Body of pancreas (tissue), 4 donors: ENCODE data around the gene NRG3. TPM values are rescaled to one million over a fixed set of nuclear protein-coding genes. Genes with fewer than 3 reads are reported as not detected.

Source experiments
- ATAC-seq: fragments of 150-250 bp; one replicate; pipeline ENCODE4 v1.9.1; 2016
- DNase-seq, 4 donors: peaks; one replicate each; pipeline ENCODE4 v3.0.0-alpha.2; 2019
- H3K27ac ChIP-seq, 4 donors: fragments of 200-600 bp; sonication (generic); 1 replicate in 3 of 4; 2 replicates in 1 of 4; pipeline versions ENCODE4 v1.5.1 to v1.6.1; 2016 to 2019; ENCODE audit warnings: mild to moderate bottlenecking in 1 of 4, mixed read lengths in 1 of 4, moderate library complexity in 1 of 4
- H3K27me3 ChIP-seq, 2 donors: fragments of 200-600 bp; sonication (generic); one replicate each; pipeline ENCODE4 v1.6.0; 2016; ENCODE audit warnings: mild to moderate bottlenecking in 1 of 2
- H3K36me3 ChIP-seq, 2 donors: fragments of 200-600 bp; sonication (generic); replicated peaks in 1 of 2; 2 replicates each; pipeline ENCODE4 v1.5.1; 2016; ENCODE audit warnings: low read depth in 2 of 2; ENCODE audit not compliant: insufficient read depth in 1 of 2
- H3K4me1 ChIP-seq: fragments of 200-600 bp; sonication (generic); one replicate; pipeline ENCODE4 v1.6.0; 2016
- H3K4me3 ChIP-seq, 2 donors: fragments of 200-600 bp; sonication (generic); 1 replicate in 1 of 2; 2 replicates in 1 of 2; pipeline ENCODE4 v1.5.1; 2016 to 2019
- H3K9me3 ChIP-seq, 3 donors: fragments of 200-600 bp; sonication (generic); 1 replicate in 2 of 3; 2 replicates in 1 of 3; pipeline ENCODE4 v1.5.1; 2016
- POLR2A ChIP-seq, 3 donors: fragments of 450-650 bp; IDR thresholded peaks; one replicate each; pipeline ENCODE4 v1.6.1; 2016; ENCODE audit warnings: antibody characterized with exemption in 3 of 3, mild to moderate bottlenecking in 2 of 3
- WGBS, 2 donors: methylation state at CpG; one replicate each; pipeline ENCODE4 v1.1.5; 2017; 5-methylcytosine and 5-hydroxymethylcytosine counted together
- intact Hi-C: fragments of 100-400 bp; cut with DNase I; formaldehyde crosslinking; loops from one replicate; pipeline ENCODE4 v1.15.1; 2023
- total RNA-seq, 2 donors: library from RNA; depleted of rRNA; stranded (reverse); fragments of >200 nt; gene quantifications; one replicate each; pipeline ENCODE4 v1.1.0, GENCODE V29; 2016
- TF ChIP-seq, protein P1 (sequence below), 7 experiments: fragments of 450-650 bp in 4 of 7; fragments of 200-600 bp in 3 of 7; sonication (generic) in 3 of 7; IDR thresholded peaks; one replicate each; pipeline ENCODE4 v1.5.1; 2016 to 2019; ENCODE audit warnings: antibody characterized with exemption in 7 of 7

The NRG3 gene
- total RNA-seq, 2 donors from 2014 or later: 0.26 TPM; not detected in 1

DNA sequence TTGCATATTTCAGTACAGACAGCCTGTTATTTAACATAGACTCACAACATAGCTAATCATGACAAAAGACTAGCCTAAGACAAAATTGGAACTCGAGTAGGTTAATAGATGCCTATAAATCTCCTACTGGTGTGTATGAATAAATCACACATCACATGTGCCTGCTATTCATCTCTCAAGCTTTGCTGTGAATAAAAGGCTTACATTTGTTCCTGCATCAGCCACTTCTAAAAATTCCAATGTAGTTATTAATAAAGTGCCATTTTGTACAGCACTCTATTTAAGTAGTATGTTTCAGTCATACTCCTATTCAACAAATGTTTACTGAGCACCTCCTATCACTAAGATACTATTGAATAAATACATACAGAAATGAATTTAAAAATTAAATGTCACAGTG is 486.3 kb downstream of the NRG3 start:
- H3K27ac ChIP-seq: no peak overlapping the region

DNA sequence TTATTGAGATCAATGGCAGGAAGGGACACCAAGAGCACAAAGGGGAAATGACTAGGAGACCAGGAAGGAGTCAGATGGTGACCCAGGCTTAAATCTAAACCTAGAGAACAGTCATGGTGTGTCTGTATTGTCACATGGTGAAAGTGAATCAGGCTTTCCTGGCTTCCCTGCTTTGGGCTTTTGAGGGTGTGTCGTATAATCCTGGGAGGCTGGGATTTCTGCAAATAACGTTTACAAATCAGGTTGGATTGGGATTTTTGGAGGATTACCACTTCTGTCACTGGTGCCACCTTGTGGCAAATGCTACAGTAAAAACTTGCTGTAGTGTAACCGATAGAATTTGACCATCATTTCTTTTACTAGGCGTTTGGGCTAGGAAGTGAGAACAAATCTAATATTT is 502.6 kb downstream of the NRG3 start:
- TF ChIP-seq, protein P1, sequence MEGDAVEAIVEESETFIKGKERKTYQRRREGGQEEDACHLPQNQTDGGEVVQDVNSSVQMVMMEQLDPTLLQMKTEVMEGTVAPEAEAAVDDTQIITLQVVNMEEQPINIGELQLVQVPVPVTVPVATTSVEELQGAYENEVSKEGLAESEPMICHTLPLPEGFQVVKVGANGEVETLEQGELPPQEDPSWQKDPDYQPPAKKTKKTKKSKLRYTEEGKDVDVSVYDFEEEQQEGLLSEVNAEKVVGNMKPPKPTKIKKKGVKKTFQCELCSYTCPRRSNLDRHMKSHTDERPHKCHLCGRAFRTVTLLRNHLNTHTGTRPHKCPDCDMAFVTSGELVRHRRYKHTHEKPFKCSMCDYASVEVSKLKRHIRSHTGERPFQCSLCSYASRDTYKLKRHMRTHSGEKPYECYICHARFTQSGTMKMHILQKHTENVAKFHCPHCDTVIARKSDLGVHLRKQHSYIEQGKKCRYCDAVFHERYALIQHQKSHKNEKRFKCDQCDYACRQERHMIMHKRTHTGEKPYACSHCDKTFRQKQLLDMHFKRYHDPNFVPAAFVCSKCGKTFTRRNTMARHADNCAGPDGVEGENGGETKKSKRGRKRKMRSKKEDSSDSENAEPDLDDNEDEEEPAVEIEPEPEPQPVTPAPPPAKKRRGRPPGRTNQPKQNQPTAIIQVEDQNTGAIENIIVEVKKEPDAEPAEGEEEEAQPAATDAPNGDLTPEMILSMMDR (IDR thresholded peaks at IDR 0.05): peak; percentile 7 to 55 (median 39)
- TF ChIP-seq POLR2A (IDR thresholded peaks at IDR 0.05): no peak
- H3K9me3 ChIP-seq: no peaks in the 10 kb centered on the region
- intact Hi-C loops: no loop called here
- peak; percentile 24 to 54 (median 38) for DNase-seq
- ATAC-seq: peak; percentile 55
- H3K27ac ChIP-seq: no peak overlapping the region
- no peaks in the 10 kb centered on the region for H3K36me3 ChIP-seq
- H3K4me3 ChIP-seq: no peak overlapping the region
- H3K27me3 ChIP-seq: no peaks in the 10 kb centered on the region
- H3K4me1 ChIP-seq: peaks cover 4% of the 10 kb centered on the region
- 13 to 16% methylated on average over 4 of the region's 4 CpGs for WGBS, 2 donors

More for the DNA sequence above, 486.3 kb downstream of the NRG3 start:
- ATAC-seq (no peak), DNase-seq (no peak)
- intact Hi-C loops: no loop called here
- no peaks in the 10 kb centered on the region for H3K4me1 ChIP-seq
- no peak overlapping the region for H3K4me3 ChIP-seq
- WGBS, 2 donors: 53 to 78% methylated on average over 1 of the region's 1 CpG
- TF ChIP-seq POLR2A (IDR thresholded peaks at IDR 0.05): no peak
- TF ChIP-seq, protein P1 (IDR thresholded peaks at IDR 0.05): no peak
- no peaks in the 10 kb centered on the region for H3K27me3 ChIP-seq
- no peaks in the 10 kb centered on the region for H3K36me3 ChIP-seq
- H3K9me3 ChIP-seq: no peaks in the 10 kb centered on the region

DNA sequence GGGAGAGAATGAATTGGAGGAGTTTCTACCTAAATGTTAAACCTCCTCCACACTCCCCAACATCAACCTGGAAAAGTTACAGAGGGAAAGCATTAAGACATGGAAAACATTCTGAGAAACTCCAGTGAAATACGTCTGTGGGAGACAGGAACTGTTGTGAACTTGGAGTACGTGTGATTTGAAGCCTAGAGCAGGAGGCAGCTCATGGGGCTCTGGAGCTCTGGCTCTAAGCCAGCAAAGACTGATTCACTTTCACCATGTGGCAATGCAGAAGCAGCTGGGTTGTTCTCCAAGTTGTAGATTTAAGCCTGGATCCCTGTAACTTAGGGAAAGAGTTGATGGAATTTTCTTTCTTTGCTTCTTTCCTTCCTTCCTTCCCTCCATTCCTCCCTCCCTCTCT is 503.2 kb downstream of the NRG3 start:
- H3K4me1 ChIP-seq: peaks cover 4% of the 10 kb centered on the region
- H3K36me3 ChIP-seq: no peaks in the 10 kb centered on the region
- H3K27me3 ChIP-seq: no peaks in the 10 kb centered on the region
- TF ChIP-seq POLR2A (IDR thresholded peaks at IDR 0.05): no peak
- TF ChIP-seq, protein P1 (IDR thresholded peaks at IDR 0.05): no peak
- DNase-seq (peak; percentile 47 to 82 (median 67)), ATAC-seq (peak; percentile 66)
- H3K9me3 ChIP-seq: no peaks in the 10 kb centered on the region
- WGBS, 2 donors: 16 to 22% methylated on average over 2 of the region's 2 CpGs
- intact Hi-C loops: no loop called here
- H3K4me3 ChIP-seq: no peak overlapping the region
- no peak overlapping the region for H3K27ac ChIP-seq

DNA sequence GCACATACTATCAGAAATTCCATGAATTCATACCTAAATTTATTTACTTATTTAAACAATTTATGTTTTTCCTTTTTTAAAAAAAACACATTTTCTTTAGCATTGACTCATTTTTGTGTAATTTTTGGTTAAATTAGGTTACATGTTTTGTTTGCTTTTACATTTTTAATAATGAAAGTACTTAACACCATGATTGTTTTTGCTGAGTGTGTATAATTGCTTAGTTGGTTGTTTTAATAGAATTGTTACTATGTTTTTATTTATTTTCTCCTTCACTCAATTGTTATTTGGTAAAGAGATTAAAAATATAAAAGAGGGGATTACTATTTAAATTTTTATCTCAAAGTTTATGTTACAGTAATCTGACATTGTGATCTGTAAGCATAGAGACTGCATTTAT is 508.4 kb downstream of the NRG3 start:
- TF ChIP-seq, protein P1 (IDR thresholded peaks at IDR 0.05): no peak
- TF ChIP-seq POLR2A (IDR thresholded peaks at IDR 0.05): no peak
- DNase-seq (no peak), ATAC-seq (no peak)
- Histone ChIP-seq H3K27ac (no peak overlapping the region), H3K9me3 (no peaks in the 10 kb centered on the region), H3K4me1 (no peaks in the 10 kb centered on the region), H3K4me3 (no peak overlapping the region), H3K36me3 (no peaks in the 10 kb centered on the region), H3K27me3 (no peaks in the 10 kb centered on the region)
- intact Hi-C loops: no loop called here

- TF ChIP-seq POLR2A (IDR thresholded peaks at IDR 0.05): no peak
- TF ChIP-seq, protein P1 (IDR thresholded peaks at IDR 0.05): no peak
- Histone ChIP-seq H3K4me3 (no peak overlapping the region), H3K9me3 (no peaks in the 10 kb centered on the region), H3K4me1 (peaks cover 42% of the 10 kb centered on the region), H3K27me3 (no peaks in the 10 kb centered on the region), H3K27ac (peak overlapping the region; percentile 25 to 69 (median 51)), H3K36me3 (no peaks in the 10 kb centered on the region)
- intact Hi-C loops: no loop called here
- DNase-seq (peak; percentile 57 to 74 (median 74)), ATAC-seq (peak; percentile 82)
- WGBS, 2 donors: 46 to 50% methylated on average over 5 of the region's 5 CpGs
These were observed 516.1 kb downstream of the NRG3 start for GRCh38 chr10:82390866-82391658.
